Stimulated activated CD4-positive, alpha-beta T cell treated with anti-CD3 and anti-CD28 coated beads, Interleukin-15, amount 100 ng/mL, for 1 hour (primary cell): Measurements from ENCODE around the gene ZNF576.
A peak's percentile ranks its signal among the peaks of the same experiment; 100 is the strongest.
"Not testable (repeated sequence)": the region's sequence is repeated elsewhere in the genome, so short reads cannot be mapped to it uniquely, and the experiment has no call there.

Experiments
- DNase-seq, 2 donors: peaks; one replicate each; pipeline ENCODE4 v3.0.0-alpha.2; 2020; ENCODE audit warnings: low read depth in 1 of 2, low spot score in 1 of 2

Gene ZNF576

DNA sequence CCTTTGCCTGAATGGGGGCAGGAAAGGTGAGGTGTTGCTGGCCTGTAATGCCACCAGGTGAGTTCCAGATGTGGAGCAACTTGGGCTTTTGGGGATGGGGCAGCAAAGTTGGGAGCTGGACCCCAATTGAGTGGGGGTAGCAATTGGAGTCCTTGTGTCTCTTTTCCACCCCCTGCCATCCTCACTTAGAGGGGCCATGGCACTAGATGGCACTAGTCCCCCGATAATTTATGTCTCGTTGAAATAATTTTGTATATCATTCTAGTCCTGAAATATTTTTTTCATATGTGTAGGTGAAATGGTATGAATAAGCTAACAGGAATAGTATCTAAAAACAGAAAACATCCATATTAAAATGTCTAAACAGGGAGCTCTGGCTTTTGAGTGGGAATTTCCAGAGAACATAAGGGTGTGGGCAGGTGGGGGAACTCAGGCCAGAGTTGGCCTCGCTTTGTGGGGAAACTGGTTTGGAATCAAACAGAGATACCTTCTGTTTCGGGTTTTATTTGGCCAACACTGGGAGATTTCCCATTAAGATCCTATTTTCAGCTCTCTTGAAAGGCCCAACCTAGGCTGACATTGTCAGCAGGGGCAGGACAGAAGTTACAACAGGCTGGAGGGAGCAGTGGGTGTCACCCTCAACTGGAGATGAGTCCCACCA, 3.4 kb downstream of the ZNF576 start:
- DNase-seq: no peak

DNA sequence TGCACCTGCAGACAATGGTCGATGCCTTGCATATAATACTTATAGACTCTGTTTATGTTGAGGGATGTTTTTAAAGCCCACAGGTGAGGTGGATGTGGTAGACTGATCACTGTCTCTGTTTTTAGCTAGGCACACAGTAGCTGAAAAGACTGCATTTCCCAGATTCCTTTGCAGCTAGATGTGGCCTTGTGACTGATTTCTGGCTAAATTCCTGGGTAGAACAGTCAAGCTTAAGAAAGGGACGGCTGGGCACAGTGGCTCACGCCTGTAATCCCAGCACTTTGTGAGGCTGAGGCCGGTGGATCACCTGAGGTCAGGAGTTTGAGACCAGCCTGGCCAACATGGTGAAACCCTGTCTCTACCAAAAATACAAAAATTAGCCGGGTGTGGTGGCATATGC, 3.9 kb downstream of the ZNF576 start:
- not testable (repeated sequence) for DNase-seq

DNA sequence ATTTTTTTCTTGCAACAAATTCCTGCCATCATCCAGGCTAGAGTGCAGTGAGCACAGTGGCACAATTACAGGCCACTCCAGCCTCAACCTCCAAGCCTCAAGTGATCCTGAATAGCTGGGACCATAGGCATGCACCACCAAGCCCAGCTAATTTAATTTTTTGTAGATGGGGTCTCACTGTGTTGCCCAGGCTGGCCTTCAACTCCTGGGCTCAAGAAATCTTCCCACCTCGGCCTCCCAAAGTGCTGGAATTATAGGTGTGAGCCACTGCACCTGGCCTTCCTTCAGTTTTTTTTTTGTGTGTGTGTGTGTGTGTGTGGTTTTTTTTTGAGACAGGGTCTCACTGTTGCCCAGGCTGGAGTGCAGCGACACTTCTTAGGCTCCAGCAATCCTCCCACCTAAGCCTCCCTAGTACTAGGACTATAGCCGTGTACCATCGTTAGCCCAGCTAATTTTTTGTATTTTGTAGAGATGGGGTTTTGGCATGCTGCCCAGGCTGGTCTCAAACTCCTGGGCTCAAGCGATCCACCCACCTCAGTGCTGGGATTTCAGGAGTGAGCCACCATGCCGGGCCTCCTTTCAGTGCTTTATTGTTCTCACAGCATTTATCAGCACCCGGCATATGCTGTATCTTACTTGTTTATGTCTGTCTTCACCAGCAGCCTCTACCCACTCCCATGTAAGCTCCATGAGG, 9.6 kb downstream of the ZNF576 start:
- DNase-seq: no peak

DNA sequence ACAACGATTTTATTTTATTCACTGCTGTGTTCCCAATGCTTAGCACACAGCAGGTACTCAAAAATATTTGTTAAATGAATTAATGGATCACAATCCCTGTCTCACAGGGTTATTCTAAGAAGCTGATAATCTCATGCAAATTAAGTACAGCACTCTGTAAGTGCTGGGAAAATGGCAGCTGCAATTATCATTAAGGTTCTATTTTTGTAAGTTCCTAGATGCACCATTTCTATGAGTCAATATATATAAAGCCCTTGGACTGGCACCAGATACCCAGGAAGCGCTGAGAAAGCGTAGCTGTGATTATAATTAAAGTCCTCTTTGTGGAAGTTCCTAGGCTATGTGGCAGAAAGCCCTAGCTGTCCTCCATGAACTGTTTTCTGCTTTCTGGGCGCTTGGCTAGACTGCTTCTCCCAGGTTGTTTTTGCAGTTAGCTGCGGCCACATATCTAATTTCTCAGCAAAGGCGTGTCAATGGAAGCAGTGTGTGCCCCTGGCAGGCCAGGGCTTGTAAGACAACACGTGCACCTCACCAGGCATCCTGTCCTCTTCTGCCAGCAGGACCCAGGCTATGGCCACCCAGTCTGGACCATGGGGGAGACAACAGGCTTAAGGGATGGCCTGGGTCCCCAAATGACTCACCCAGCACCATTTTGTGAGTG, 10.3 kb downstream of the ZNF576 start:
- DNase-seq: no peak

DNA sequence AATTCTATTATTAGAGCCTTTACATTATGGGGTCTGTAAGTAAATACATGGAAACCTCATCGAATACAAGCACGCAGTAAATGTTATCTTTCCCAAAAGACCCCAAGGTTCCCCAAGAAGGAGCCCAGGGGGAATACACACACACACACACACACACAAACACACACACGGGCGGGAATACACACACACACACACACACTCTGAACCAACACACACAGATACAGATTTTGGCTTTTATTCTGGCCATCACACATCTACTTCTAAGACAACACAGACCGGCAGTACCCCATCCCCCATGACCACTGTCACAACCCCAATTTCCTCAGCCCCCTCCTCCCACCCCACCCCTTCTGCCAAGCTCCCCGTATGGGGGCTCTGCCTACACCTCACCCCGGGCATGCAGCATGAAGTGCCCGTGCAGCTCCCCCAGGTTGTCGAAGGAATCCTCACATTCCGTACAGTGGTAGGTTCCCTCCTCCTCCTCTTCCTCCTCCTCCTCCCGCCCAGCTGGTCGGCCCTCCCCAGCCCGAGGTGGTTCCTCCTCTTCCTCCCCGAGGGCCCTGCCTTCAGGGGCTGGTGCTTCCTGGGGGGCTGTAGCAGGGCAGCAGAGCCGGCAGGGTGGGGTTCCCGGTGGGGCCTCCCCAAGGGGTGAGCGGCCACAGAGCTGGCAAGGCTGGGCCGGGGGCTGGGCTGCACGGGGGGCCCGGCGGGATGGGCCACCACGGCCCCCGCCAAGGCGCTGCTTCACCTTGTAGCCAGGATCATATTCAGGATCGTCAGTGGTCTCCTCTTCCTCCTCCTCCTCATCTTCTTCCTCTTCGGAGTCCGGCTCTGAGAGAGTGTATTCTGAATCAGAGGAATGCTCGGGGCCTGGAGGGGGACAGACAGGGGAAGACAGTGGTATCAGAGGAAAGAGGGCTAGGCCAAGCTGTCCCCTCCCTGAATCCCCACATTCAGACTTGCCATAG, 11.1 kb downstream of the ZNF576 start:
- DNase-seq: no peak

- DNase-seq: no peak
These were observed 13.5 kb downstream of the ZNF576 start for GRCh38 chr19:43609872-43610271.

- DNase-seq: no peak
These were observed 14.1 kb downstream of the ZNF576 start for GRCh38 chr19:43610493-43610892.

- no peak for DNase-seq
These were observed 15.4 kb downstream of the ZNF576 start, which contains the start of gene SRRM5 for GRCh38 chr19:43611788-43612187. Gene SRRM5 (plus strand): TSS chr19:43612088. CDS start chr19:43612122, 34 bp downstream.

DNA sequence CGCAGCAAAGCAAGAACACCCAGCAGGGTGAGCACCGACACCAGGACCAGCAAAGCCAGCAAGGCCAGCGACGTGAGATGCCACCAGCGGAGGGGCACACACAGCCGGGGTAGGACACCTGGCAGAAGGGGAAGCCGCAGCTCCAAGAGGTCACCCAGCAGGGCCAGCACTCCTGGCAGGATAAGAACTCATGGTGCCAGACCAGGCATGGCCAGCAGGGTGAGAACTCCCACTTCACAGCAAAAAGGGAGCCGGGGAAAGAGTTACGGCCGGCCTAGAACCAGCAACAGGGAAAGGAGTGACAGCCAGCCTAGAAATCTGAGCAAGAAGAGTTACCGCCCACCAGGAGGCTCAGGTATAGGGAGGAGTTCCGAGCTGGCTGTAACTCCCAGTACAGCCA, 16.0 kb downstream of the ZNF576 start:
- DNase-seq: no peak

DNA sequence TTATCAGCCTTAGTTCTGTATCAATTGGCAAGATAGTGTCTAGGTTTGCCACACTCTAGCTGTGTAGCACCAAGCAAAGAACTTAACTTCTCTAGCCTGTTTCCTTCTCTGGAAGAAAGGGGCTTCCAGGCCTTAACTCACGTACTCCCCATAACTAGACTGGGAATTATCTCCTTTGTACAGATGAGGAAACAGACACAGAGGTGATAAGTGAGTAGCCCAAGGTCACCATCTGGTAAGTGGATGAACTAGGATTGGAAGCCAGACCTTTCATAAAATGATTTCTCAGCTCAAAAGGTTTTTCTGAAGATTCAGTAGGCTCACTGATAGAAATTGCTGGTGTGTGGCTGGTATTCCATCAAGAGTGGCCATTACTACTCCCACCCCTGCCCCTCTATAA, 19.9 kb downstream of the ZNF576 start:
- DNase-seq: no peak

- DNase-seq: no peak
These were observed 20.6 kb downstream of the ZNF576 start for GRCh38 chr19:43616954-43617353.

- DNase-seq: no peak
These were observed 22.5 kb downstream of the ZNF576 start for GRCh38 chr19:43618921-43619261.

DNA sequence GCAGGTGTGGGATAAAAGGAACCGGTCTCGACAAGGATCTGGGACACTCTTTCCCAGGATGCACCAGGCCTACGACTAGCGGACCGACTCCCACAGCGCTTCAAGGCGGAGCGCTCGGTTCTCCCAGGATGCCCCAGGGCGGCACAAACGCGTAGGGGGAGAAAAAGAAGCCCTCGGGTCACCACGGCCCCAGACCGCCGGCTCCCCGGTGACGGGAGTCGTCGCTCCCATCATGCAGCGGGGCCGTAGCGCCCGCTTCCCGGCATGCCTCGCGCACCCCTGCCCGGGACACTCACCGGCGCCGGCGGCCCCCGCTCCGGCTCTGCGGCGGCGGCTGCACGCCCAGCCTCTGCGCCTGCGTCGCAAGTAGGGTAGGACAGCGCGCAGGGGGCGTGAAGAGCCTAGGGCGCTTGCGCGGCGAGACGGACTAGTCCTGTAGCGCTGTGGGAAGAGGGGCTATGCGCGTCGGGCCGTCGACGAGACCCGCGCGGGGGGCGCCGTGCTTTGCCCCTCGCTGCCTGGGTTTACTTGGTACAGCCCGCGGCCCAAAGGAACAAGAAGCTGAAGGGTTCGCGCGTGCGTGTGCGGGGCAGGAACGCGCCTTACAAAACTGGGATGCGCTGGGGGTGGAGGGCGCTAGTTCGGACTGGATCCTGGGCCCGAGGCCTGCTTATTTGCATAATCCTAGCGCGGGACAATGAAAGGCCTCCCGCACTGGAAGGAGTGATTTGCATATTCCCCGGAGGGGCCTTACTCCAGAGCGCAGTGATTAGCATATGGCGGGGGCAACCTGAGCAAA, 23.1 kb downstream of the ZNF576 start, which contains the start of gene ZNF428:
ZNF428 (minus strand) TSS at position 368 of the 799 bp plus-strand sequence. CDS start 5,325 bp downstream, outside the sequence.
- DNase-seq: peak; percentile 76 to 79

GRCh38 chr19:43620061-43621001, 23.9 kb downstream of the ZNF576 start:
- DNase-seq: peak in 1 of 2 donors; percentile 75

- DNase-seq: no peak
These were observed 25.7 kb downstream of the ZNF576 start for GRCh38 chr19:43622070-43622469.

DNA sequence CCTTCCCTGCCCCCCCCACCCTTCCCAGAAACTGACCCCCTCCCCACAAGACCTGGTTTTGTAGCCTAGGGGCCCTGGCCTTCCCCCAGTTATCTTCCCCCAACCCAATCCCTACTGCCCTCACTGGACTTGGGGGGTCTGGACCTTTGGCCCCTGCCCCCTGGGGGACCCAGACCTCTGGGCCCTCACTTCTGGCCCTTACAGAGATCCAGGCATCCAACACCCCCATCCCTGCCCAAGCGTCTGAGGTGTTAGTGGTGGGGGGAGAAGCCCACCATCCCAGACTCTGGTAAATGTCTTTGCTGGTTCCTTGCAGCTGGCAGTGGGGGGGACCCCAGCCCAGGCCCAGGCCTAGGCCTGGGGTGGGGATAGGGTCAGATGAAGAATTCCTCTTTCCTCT, 26.6 kb downstream of the ZNF576 start:
- no peak for DNase-seq

GRCh38 chr19:43623889-43624670, 27.7 kb downstream of the ZNF576 start:
- no peak for DNase-seq

- peak; percentile 63 to 79 for DNase-seq
These were observed 28.5 kb downstream of the ZNF576 start for GRCh38 chr19:43624933-43625332.
